ENCODE data around the gene TMEM272. TPM values are rescaled to one million over a fixed set of nuclear protein-coding genes. Genes with fewer than 3 reads are reported as not detected.

The TMEM272 gene
- total and polyA plus RNA-seq, 2 of the 4 experiments (the other 2 are of a cell fraction) = not detected

GRCh38 chr13:51832471-51833152, 12.4 kb downstream of the TMEM272 start:
- TF ChIP-seq ELK1 (IDR thresholded peaks at IDR 0.05; ENCODE audit: borderline replicate concordance, low read depth, low read length) (no peak), POLR2A (IDR thresholded peaks at IDR 0.05; ENCODE audit: low read depth, low read length) (no peak), RCOR1 (IDR thresholded peaks at IDR 0.05; ENCODE audit: insufficient replicate concordance, low read length) (no peak), FOS (IDR thresholded peaks at IDR 0.05; ENCODE audit: low read depth, low read length) (no peak), BHLHE40 (IDR thresholded peaks at IDR 0.05; ENCODE audit: low read depth, low read length) (no peak), MAZ (IDR thresholded peaks at IDR 0.05; ENCODE audit: borderline replicate concordance, low read depth, low read length) (no peak), CTCF (conservative IDR thresholded peaks at IDR 0.05; ENCODE audit: low read depth, low read length) (peak; percentile 38), CEBPB (IDR thresholded peaks at IDR 0.05; ENCODE audit: low read depth, low read length) (no peak), RFX5 (IDR thresholded peaks at IDR 0.05; ENCODE audit: low read depth, low read length) (no peak), MXI1 (IDR thresholded peaks at IDR 0.05; ENCODE audit: borderline replicate concordance, low read depth, low read length) (no peak), CHD1 (IDR thresholded peaks at IDR 0.05; ENCODE audit: low read depth, low read length) (no peak), MAFK (IDR thresholded peaks at IDR 0.05; ENCODE audit: low read depth, low read length) (no peak), NFE2L2 (IDR thresholded peaks at IDR 0.05; ENCODE audit: low read depth, low read length) (no peak), SMC3 (IDR thresholded peaks at IDR 0.05; ENCODE audit: low read depth, low read length) (peak; percentile 33; the same call in 1 of the 2 replicates), RAD21 (IDR thresholded peaks at IDR 0.05; ENCODE audit: low read length) (peak; percentile 55)
- TF ChIP-seq, protein P1, sequence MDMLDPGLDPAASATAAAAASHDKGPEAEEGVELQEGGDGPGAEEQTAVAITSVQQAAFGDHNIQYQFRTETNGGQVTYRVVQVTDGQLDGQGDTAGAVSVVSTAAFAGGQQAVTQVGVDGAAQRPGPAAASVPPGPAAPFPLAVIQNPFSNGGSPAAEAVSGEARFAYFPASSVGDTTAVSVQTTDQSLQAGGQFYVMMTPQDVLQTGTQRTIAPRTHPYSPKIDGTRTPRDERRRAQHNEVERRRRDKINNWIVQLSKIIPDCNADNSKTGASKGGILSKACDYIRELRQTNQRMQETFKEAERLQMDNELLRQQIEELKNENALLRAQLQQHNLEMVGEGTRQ (IDR thresholded peaks at IDR 0.05; ENCODE audit: low read depth, low read length) = no peak
- Histone ChIP-seq H3K14ac (replicated peaks; ENCODE audit: low read depth, low read length) (no peak overlapping the region), H3K27ac (ENCODE audit: insufficient read depth, low read length) (no peak overlapping the region), H3K79me1 (ENCODE audit: low read depth in 1 of 2, low read length in 2 of 2) (no peaks in the 10 kb centered on the region), H3K4me1 (ENCODE audit: control insufficient read depth, insufficient read depth, low read length) (no peaks in the 10 kb centered on the region), H4K5ac (ENCODE audit: low read depth, low read length) (no peak overlapping the region), H3K18ac (ENCODE audit: low read depth, low read length) (no peak overlapping the region), H3K9me1 (ENCODE audit: insufficient read depth, low read length) (no peaks in the 10 kb centered on the region), H3K36me3 (ENCODE audit: control insufficient read depth, insufficient read depth, low read length) (no peaks in the 10 kb centered on the region), H3K4ac (ENCODE audit: low read depth, low read length) (no peak overlapping the region), H3K56ac (ENCODE audit: extremely low read depth, insufficient read depth, low read length) (no peak overlapping the region), H3K4me2 (ENCODE audit: low read depth, low read length) (no peak overlapping the region), H2BK120ac (ENCODE audit: low read depth, low read length) (no peak overlapping the region), H4K8ac (ENCODE audit: low read depth in 2 of 2, low read length in 2 of 2) (no peak overlapping the region), H2BK15ac (ENCODE audit: low read depth, low read length) (no peak overlapping the region), H4K20me1 (ENCODE audit: insufficient read depth, low read length) (no peaks in the 10 kb centered on the region), H3K23ac (ENCODE audit: low read depth, low read length) (no peak overlapping the region), H3K9ac (ENCODE audit: low read depth, low read length) (no peak overlapping the region), H3K9me3 (ENCODE audit: control insufficient read depth, insufficient read depth, low read length) (no peaks in the 10 kb centered on the region), H2BK5ac (ENCODE audit: low read depth, low read length, poor library complexity, severe bottlenecking) (no peak overlapping the region), H2AK9ac (replicated peaks; ENCODE audit: low read depth, low read length, poor library complexity) (peak overlapping the region; percentile 44), H3K27me3 (ENCODE audit: control insufficient read depth, insufficient read depth, low read length) (peaks cover 52% of the 10 kb centered on the region), H2BK20ac (ENCODE audit: low read depth, low read length) (no peak overlapping the region), H2AFZ (replicated peaks; ENCODE audit: low read length, poor library complexity) (no peak overlapping the region), H2AK5ac (ENCODE audit: low read depth, low read length) (no peak overlapping the region), H4K91ac (ENCODE audit: insufficient read depth, low read depth, low read length) (no peak overlapping the region), H3K4me3 (ENCODE audit: insufficient read depth, low read depth, low read length) (no peak overlapping the region)
- intact Hi-C loops (cut with micrococcal nuclease) (loop anchor here (5.0 kb wide), 1 partner anchor 295 kb away; the partner anchor contains the start of gene NEK5), dilution Hi-C loops (cut with HindIII; ENCODE audit: low sequenced_read_pairs, unreplicated experiment) (no loop called here), in situ Hi-C loops (cut with MboI; ENCODE audit: low sequenced_read_pairs) (no loop called here)
- DNase-seq (peak; percentile 8), ATAC-seq (ENCODE audit: low read depth) (peak; percentile 70)
- WGBS, 2 experiments (ENCODE audit: extremely low coverage in 2 of 2, insufficient read length in 1 of 2) = 70% methylated on average over 2 of the region's 6 CpGs; no CpG with 5 or more reads in 1 of the 2 experiments
- POLR2A ChIA-PET (ENCODE audit: unreplicated experiment) = no interaction called here
- BruUV-seq (replicated peaks) = no TSS peak
- CTCF ChIA-PET = no interaction called here
